Endothelial cell of umbilical vein (primary cell): Measurements from ENCODE around the gene SMIM24.

ENCODE experiments used
- CTCF ChIP-seq, 2 donors: IDR thresholded peaks; 1 replicate in 1 of 2; 2 replicates in 1 of 2; pipeline ENCODE4 v1.5.1; 2011; ENCODE audit warnings: low read length in 2 of 2, mild to moderate bottlenecking in 2 of 2, moderate library complexity in 2 of 2, control low read depth in 1 of 2, inconsistent platforms in 1 of 2, low read depth in 1 of 2; ENCODE audit not compliant: insufficient read depth in 1 of 2; ENCODE audit errors: extremely low read depth in 1 of 2
- EZH2 ChIP-seq: IDR thresholded peaks from 2 replicates; pipeline ENCODE4 v1.6.1; 2012; ENCODE audit warnings: borderline replicate concordance, low read depth, mild to moderate bottlenecking, moderate library complexity, low read length, inconsistent platforms; ENCODE audit not compliant: severe bottlenecking
- FOS ChIP-seq: IDR thresholded peaks from 2 replicates; pipeline ENCODE4 v1.6.1; 2011; ENCODE audit warnings: mild to moderate bottlenecking, low read length, moderate library complexity, borderline replicate concordance; ENCODE audit not compliant: insufficient read depth
- JUN ChIP-seq: IDR thresholded peaks from 2 replicates; pipeline ENCODE4 v1.6.1; 2011; ENCODE audit warnings: borderline replicate concordance, low read depth; ENCODE audit not compliant: insufficient read length, insufficient read depth
- MAX ChIP-seq: IDR thresholded peaks from 2 replicates; pipeline ENCODE4 v1.6.1; 2011; ENCODE audit not compliant: insufficient read depth, insufficient read length
- MYC ChIP-seq: IDR thresholded peaks from one replicate; pipeline ENCODE4 v1.6.1; 2011; ENCODE audit warnings: mild to moderate bottlenecking, low read depth, low read length
- POLR2A ChIP-seq: IDR thresholded peaks from 2 replicates; pipeline ENCODE4 v1.6.1; 2012; ENCODE audit warnings: low read depth, mild to moderate bottlenecking, control low read depth, low read length
- POLR2AphosphoS5 ChIP-seq: IDR thresholded peaks from 2 replicates; pipeline ENCODE4 v1.6.1; 2012; ENCODE audit warnings: low read depth, mild to moderate bottlenecking, control low read depth, low read length, moderate library complexity; ENCODE audit not compliant: insufficient read depth

GRCh38 chr19:3522421-3523360 lies 42.4 kb upstream of the SMIM24 start:
- no peak for TF ChIP-seq POLR2AphosphoS5
- TF ChIP-seq FOS: no peak
- no peak for TF ChIP-seq CTCF (IDR thresholded peaks at IDR 0.05; ENCODE audit: extremely low read depth in 1 of 2, insufficient read depth in 1 of 2, low read depth in 1 of 2, low read length in 2 of 2)
- TF ChIP-seq MYC: no peak
- no peak for TF ChIP-seq POLR2A
- TF ChIP-seq JUN: no peak
- TF ChIP-seq EZH2: no peak
- no peak for TF ChIP-seq MAX
